ENCODE data around the gene SF3A2. TPM values are rescaled to one million over a fixed set of nuclear protein-coding genes. Genes with fewer than 3 reads are reported as not detected.

The SF3A2 gene
- total and polyA plus RNA-seq, 2 experiments from 2014 or later: 67.7 to 128 TPM

DNA sequence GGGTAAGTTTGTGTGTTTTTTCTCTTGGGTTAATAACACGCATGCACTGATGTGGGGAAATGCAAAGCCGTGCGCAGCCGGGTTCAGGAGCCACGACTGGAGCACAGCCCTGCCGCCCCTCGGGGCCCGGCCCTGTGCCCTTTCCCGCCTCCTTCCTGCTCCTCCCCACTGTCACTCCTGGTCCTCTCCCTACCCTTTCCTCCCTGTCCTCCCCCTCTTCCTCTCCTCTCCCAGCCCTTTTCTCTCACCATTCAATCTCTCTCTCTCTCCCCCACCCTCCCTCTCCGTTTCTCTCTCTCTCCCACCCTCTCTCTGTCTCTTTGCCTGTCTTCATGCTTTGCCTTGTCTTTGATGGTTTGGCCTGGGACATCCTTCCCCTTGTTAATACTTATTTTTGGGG lies 27.6 kb upstream of the SF3A2 start (continued):
- TF ChIP-seq EZH2phosphoT487 (IDR thresholded peaks at IDR 0.05; ENCODE audit: unreplicated experiment) (no peak), JUNB (IDR thresholded peaks at IDR 0.05; ENCODE audit: unreplicated experiment) (no peak), POLR2AphosphoS5 (IDR thresholded peaks at IDR 0.05; ENCODE audit: low read depth) (no peak), ZNF114 (CRISPR knock-in tag; IDR thresholded peaks at IDR 0.05) (no peak), NANOG (IDR thresholded peaks at IDR 0.05; ENCODE audit: borderline replicate concordance) (no peak)
- TF ChIP-seq, protein P1, sequence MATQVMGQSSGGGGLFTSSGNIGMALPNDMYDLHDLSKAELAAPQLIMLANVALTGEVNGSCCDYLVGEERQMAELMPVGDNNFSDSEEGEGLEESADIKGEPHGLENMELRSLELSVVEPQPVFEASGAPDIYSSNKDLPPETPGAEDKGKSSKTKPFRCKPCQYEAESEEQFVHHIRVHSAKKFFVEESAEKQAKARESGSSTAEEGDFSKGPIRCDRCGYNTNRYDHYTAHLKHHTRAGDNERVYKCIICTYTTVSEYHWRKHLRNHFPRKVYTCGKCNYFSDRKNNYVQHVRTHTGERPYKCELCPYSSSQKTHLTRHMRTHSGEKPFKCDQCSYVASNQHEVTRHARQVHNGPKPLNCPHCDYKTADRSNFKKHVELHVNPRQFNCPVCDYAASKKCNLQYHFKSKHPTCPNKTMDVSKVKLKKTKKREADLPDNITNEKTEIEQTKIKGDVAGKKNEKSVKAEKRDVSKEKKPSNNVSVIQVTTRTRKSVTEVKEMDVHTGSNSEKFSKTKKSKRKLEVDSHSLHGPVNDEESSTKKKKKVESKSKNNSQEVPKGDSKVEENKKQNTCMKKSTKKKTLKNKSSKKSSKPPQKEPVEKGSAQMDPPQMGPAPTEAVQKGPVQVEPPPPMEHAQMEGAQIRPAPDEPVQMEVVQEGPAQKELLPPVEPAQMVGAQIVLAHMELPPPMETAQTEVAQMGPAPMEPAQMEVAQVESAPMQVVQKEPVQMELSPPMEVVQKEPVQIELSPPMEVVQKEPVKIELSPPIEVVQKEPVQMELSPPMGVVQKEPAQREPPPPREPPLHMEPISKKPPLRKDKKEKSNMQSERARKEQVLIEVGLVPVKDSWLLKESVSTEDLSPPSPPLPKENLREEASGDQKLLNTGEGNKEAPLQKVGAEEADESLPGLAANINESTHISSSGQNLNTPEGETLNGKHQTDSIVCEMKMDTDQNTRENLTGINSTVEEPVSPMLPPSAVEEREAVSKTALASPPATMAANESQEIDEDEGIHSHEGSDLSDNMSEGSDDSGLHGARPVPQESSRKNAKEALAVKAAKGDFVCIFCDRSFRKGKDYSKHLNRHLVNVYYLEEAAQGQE (IDR thresholded peaks at IDR 0.05; ENCODE audit: unreplicated experiment): no peak
- TF ChIP-seq, protein P2, sequence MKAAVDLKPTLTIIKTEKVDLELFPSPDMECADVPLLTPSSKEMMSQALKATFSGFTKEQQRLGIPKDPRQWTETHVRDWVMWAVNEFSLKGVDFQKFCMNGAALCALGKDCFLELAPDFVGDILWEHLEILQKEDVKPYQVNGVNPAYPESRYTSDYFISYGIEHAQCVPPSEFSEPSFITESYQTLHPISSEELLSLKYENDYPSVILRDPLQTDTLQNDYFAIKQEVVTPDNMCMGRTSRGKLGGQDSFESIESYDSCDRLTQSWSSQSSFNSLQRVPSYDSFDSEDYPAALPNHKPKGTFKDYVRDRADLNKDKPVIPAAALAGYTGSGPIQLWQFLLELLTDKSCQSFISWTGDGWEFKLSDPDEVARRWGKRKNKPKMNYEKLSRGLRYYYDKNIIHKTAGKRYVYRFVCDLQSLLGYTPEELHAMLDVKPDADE (IDR thresholded peaks at IDR 0.05): no peak

DNA sequence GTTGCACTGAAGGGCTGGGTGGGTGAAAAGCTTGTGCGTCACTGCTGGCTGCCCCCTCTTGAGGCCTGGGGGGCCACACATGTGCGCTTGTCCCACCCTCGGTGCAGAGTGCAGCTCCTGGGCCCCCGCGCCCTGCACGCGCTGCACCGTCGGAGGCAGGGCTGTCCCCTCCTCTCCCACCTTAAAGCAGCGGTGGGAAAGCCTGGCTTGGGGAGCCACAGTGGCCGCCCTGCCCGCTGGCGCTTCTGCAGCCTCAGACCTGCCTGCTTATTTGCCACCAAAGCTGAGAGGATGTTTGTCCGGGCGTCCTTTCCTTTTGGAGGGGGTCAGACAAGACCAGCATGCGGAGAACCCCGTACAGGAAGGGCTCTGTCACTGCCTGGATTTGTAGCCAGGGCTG lies 27.2 kb upstream of the SF3A2 start:
- Histone ChIP-seq H3K4me3 (no peak overlapping the region), H3K27me3 (ENCODE audit: insufficient read depth) (no peaks in the 10 kb centered on the region), H2AFZ (no peak overlapping the region), H3K36me3 (ENCODE audit: insufficient read depth) (peaks cover 6% of the 10 kb centered on the region; the same call in 1 of the 2 replicates), H3K4me1 (ENCODE audit: insufficient read depth) (peaks cover 5% of the 10 kb centered on the region; the same call in 1 of the 2 replicates), H3F3A (replicated peaks; ENCODE audit: low read depth) (0 out of 2 replicates have a peak, but pooled peaks cover under 1% of the 10 kb centered on the region), H3K27ac (ENCODE audit: low read depth) (no peak overlapping the region), H3K4me2 (no peak overlapping the region), H4K20me1 (replicated peaks; ENCODE audit: insufficient read depth) (0 out of 2 replicates have a peak, but pooled peaks cover 10% of the 10 kb centered on the region), H3K79me2 (replicated peaks; ENCODE audit: insufficient read depth) (0 out of 2 replicates have a peak, but pooled peaks cover 4% of the 10 kb centered on the region), H3K9me2 (ENCODE audit: insufficient read depth) (no peaks in the 10 kb centered on the region)
- TF ChIP-seq EZH2phosphoT487 (IDR thresholded peaks at IDR 0.05; ENCODE audit: unreplicated experiment) (no peak), ZNF331 (CRISPR knock-in tag; IDR thresholded peaks at IDR 0.05; ENCODE audit: low read depth) (no peak), NANOG (IDR thresholded peaks at IDR 0.05; ENCODE audit: borderline replicate concordance) (no peak), STAT1 (IDR thresholded peaks at IDR 0.05; ENCODE audit: unreplicated experiment) (no peak), ZNF114 (CRISPR knock-in tag; IDR thresholded peaks at IDR 0.05) (no peak), EZH2 (IDR thresholded peaks at IDR 0.05; ENCODE audit: low read depth, unreplicated experiment) (no peak), JUNB (IDR thresholded peaks at IDR 0.05; ENCODE audit: unreplicated experiment) (no peak)
- TF ChIP-seq, protein P3, sequence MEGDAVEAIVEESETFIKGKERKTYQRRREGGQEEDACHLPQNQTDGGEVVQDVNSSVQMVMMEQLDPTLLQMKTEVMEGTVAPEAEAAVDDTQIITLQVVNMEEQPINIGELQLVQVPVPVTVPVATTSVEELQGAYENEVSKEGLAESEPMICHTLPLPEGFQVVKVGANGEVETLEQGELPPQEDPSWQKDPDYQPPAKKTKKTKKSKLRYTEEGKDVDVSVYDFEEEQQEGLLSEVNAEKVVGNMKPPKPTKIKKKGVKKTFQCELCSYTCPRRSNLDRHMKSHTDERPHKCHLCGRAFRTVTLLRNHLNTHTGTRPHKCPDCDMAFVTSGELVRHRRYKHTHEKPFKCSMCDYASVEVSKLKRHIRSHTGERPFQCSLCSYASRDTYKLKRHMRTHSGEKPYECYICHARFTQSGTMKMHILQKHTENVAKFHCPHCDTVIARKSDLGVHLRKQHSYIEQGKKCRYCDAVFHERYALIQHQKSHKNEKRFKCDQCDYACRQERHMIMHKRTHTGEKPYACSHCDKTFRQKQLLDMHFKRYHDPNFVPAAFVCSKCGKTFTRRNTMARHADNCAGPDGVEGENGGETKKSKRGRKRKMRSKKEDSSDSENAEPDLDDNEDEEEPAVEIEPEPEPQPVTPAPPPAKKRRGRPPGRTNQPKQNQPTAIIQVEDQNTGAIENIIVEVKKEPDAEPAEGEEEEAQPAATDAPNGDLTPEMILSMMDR (conservative IDR thresholded peaks at IDR 0.05; ENCODE audit: low read depth in 2 of 2): no peak
- TF ChIP-seq, protein P2 (IDR thresholded peaks at IDR 0.05): no peak
- Mint-ChIP-seq H3K4me1 (peaks cover 3% of the 10 kb centered on the region; the same call in 2 of the 3 replicates), H3K4me3 (no peak overlapping the region), H3K27ac (no peak overlapping the region), H3K27me3 (ENCODE audit: insufficient read depth, low read depth, poor library complexity) (no peaks in the 10 kb centered on the region), H3K9me3 (no peaks in the 10 kb centered on the region; the same call in 2 of the 3 replicates), H3K36me3 (ENCODE audit: low read depth) (peaks cover 31% of the 10 kb centered on the region)
- ATAC-seq (no peak), DNase-seq (ENCODE audit: low spot score) (no peak)

Measured in GM23338 (cell line).